GM10248 (cell line): ENCODE measurements around the gene GCHFR.

Source experiments
- CTCF ChIA-PET: fragments of 300-600 bp; sonication (Branson Sonifier 250); formaldehyde crosslinking; extraction: SDS; loops from one replicate; lab custom pipeline; 2021; ENCODE audit warnings: antibody characterized with exemption; lab: Yijun Ruan, JAX
- POLR2A ChIA-PET: fragments of 350-650 bp; sonication (Branson Sonifier 250); formaldehyde crosslinking; extraction: SDS; loops from one replicate; lab custom pipeline; 2020; ENCODE audit warnings: antibody characterized with exemption; lab: Yijun Ruan, JAX
- DNase-seq: peaks from one replicate; pipeline ENCODE4 v3.0.0; 2012; ENCODE audit errors: extremely low spot score
- TF ChIP-seq, protein P1 (sequence below): IDR thresholded peaks from 2 replicates; pipeline ENCODE4 v1.5.1; 2012; ENCODE audit warnings: mild to moderate bottlenecking, low read depth; ENCODE audit errors: extremely low read depth, missing control alignments, control extremely low read depth

GCHFR gene

DNA sequence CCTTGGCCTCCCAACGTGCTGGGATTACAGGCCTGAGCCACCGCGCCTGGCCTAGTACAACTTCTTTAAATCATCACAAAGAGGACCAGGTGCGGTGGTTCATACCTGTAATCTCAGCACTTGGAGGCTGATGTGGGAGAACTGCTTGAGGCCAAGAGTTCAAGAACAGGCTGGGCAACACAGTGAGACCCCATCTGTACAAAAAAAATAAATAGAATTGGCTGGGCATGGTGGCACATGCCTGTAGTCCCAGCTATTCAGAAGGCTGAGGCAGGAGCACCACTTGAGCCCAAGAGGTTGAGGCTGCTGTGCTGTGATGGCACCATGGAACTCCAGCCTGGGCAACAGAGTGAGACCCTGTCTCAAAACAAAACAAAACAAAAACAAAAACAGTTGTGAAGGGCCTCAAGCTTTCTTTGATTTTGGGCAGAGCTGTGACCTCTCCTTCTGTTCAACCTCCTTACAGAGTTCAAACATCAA lies 14.7 kb upstream of the GCHFR start:
- DNase-seq = no peak
- TF ChIP-seq, protein P1, sequence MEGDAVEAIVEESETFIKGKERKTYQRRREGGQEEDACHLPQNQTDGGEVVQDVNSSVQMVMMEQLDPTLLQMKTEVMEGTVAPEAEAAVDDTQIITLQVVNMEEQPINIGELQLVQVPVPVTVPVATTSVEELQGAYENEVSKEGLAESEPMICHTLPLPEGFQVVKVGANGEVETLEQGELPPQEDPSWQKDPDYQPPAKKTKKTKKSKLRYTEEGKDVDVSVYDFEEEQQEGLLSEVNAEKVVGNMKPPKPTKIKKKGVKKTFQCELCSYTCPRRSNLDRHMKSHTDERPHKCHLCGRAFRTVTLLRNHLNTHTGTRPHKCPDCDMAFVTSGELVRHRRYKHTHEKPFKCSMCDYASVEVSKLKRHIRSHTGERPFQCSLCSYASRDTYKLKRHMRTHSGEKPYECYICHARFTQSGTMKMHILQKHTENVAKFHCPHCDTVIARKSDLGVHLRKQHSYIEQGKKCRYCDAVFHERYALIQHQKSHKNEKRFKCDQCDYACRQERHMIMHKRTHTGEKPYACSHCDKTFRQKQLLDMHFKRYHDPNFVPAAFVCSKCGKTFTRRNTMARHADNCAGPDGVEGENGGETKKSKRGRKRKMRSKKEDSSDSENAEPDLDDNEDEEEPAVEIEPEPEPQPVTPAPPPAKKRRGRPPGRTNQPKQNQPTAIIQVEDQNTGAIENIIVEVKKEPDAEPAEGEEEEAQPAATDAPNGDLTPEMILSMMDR = no peak
- ChIA-PET CTCF (interaction anchor here (3.0 kb wide), 1 partner anchor 10 kb away, joined by 11 read pairs; no protein-coding TSS in a partner anchor), POLR2A (interaction anchor here (1.1 kb wide), 1 partner anchor 48 kb away, joined by 3 read pairs; no protein-coding TSS in a partner anchor)

DNA sequence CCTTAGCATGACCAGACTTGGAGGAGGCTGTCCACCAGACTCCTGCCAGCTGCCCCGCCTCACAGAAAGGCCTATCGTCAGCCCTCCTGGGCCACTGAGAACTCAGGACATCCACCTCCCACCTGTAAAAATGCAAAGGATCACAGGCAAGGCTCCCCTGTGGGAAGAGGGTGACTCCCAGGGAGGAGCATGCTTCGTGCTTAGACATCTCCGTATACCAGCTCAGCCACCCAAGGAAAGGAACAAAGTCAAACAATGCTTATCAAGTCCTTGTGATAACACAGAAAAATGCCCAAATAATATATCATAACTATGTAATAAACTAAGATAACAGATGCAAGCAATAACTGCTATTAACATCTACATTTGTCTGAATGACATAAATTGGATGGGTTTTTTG lies 13.0 kb upstream of the GCHFR start:
- POLR2A ChIA-PET = no interaction called here
- TF ChIP-seq, protein P1 = no peak
- DNase-seq = no peak
- CTCF ChIA-PET = interaction anchor here (1.2 to 3.0 kb wide), 4 partner anchors 11 to 143 kb away, joined by 3 to 11 read pairs (median 6); partner anchors contain the start of genes GCHFR and VPS18

DNA sequence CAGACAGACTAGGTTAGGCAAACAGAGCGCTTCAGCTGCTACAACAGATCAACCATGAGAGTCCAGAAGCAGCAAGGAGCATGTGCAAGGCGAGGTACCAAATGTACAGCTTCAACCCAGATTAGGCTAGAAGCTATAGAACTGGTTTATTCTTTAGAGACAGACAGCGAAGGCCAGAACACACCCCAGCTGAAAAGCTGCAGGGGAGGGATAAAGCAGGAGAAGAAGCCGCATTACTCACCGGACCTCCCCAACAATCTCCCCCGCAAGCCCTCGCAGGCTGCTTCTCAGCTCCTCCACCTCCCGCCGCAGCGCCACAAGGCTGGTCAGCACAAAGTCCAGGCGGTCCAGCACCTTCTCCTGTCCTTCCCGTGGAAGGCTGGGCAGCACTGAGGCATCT lies 12.1 kb upstream of the GCHFR start:
- ChIA-PET POLR2A (no interaction called here), CTCF (interaction anchor here (1.2 to 3.0 kb wide), 6 partner anchors 12 to 143 kb away, joined by 3 to 11 read pairs (median 6); partner anchors contain the start of genes GCHFR and VPS18)
- TF ChIP-seq, protein P1 = no peak
- no peak for DNase-seq

DNA sequence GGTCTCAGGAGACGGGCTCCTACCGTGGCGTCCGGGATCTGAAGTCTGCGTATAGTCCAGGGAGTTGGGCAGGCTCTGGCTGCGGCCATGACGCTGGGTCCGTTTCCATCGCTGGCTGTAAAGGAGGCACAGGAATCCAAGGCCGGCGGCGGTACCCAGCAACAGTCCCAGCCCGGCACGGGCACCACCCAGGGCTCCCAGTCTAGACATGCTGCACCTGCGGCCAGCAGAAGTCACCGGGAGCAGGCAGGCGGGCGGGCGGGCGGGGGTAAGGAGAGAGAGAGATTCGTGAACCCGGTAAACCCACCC lies 9.3 kb upstream of the GCHFR start:
- POLR2A ChIA-PET = no interaction called here
- DNase-seq = no peak
- CTCF ChIA-PET = no interaction called here
- TF ChIP-seq, protein P1 = no peak

DNA sequence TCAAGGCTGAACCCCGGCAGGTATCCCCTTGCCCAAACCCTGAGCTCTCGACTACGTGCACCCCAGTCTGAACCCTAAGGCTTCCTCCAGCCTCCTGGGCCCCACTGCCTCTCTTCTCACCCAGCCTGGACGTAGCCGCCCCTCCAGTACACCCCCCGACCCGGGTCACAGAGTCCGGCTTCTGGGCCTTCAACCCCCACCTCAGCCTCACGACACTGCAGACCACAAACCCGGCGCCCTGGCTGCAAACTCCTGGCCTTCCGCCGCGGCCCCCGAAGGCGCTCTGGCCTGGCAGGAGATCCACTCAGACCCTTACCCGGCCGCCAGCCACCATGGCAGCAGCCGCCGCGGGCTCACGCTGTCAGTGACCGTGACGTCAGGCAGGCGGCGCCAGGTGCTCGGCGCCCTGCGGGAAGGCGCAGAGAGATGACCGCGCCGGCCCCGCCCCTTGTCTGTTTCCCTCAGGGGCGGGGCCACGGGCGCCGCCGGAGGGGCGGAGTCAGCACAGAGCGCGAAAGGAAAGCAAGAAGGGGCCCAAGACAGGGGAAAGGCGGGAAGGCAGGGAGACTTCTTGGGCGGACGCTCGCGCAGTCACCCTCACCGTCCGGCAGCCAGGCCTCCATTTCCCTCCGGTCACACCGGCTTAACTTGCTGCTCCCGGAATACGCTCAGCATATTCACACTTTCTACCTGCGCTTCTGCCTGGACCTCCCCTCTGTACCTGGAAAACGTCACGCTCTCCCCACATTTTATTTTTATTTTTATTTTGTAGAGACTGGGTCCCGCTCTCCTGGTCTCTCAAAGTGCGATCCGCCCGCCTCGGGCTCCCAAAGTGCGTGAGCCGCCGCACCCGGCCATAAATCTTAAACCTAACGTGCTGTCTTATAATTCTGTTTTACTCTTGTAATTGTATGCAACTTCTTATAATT lies 8.7 kb upstream of the GCHFR start, which contains the start of gene RMDN3:
RMDN3 (minus strand) TSS at position 372 of the 929 bp plus-strand sequence. CDS start 471 bp downstream, outside the sequence.
- DNase-seq = peak; percentile 97
- ChIA-PET CTCF (interaction anchor here (1.3 kb wide), 1 partner anchor 27 kb away, joined by 4 read pairs; no protein-coding TSS in a partner anchor), POLR2A (no interaction called here)
- TF ChIP-seq, protein P1 = peak; percentile 22

DNA sequence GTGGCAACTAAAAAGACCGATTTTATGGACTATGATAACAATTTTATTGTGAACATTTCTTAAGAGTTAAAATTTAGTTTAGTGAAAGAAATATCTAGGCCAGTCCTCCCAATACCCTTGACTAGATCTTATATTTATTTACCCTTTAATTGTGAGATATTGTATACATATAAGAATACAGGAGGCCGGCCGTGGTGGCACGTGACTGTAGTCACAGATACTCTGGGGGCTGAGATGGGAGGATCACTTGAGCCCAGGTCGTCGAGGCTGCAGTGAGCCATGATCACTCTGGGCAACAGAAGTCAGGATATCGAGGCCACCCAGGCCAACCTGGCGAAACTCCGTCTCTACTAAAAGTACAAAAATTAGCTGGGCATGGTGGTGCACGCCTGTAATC lies 8.1 kb upstream of the GCHFR start:
- ChIA-PET POLR2A (no interaction called here), CTCF (interaction anchor here (1.0 to 1.3 kb wide), 2 partner anchors 15 to 26 kb away, joined by 3 to 4 read pairs; no protein-coding TSS in a partner anchor)
- DNase-seq = no peak
- TF ChIP-seq, protein P1 = no peak
